Measurements from ENCODE around the gene KRT82. TPM values are rescaled to one million over a fixed set of nuclear protein-coding genes. Genes with fewer than 3 reads are reported as not detected.

Gene KRT82
- total RNA-seq, 1 donor, result not detected

- TF ChIP-seq CTCF (IDR thresholded peaks at IDR 0.05; ENCODE audit: insufficient read depth, low read length), result no peak
- H3K4me3 ChIP-seq (ENCODE audit: low read depth, low read length), result no peak overlapping the region
- DNase-seq (ENCODE audit: low read depth), result no peak
Observed at GRCh38 chr12:52427083-52427482, 20.9 kb upstream of the KRT82 start.

GRCh38 chr12:52426034-52426433 is 19.9 kb upstream of the KRT82 start:
- H3K4me3 ChIP-seq (ENCODE audit: low read depth, low read length), result no peak overlapping the region
- TF ChIP-seq CTCF (IDR thresholded peaks at IDR 0.05; ENCODE audit: insufficient read depth, low read length), result no peak

DNA sequence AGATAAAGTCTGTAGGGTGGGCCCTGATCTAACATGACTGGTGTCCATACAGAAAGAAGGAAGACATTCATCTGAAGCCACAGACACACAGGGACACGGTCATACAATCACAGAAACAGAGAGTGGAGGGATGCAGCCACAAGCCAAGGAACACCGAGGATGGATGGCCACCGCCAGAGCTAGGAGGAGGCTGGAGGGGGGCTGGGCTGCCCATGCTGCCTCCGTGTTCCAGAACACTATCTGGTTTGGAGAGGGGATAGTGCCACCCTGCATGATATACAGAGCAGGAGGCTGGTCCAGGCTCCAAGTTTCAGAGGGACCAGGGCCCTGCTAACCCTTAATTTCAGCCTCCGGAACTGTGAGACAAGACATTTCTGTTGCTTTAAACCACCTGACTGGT is 19.3 kb upstream of the KRT82 start:
- DNase-seq (ENCODE audit: low read depth), result no peak
- no peak overlapping the region for H3K4me3 ChIP-seq (ENCODE audit: low read depth, low read length)
- TF ChIP-seq CTCF (IDR thresholded peaks at IDR 0.05; ENCODE audit: insufficient read depth, low read length), result no peak

More at GRCh38 chr12:52426034-52426433, 19.9 kb upstream of the KRT82 start:
- no peak for DNase-seq (ENCODE audit: low read depth)

- no peak overlapping the region for H3K4me3 ChIP-seq (ENCODE audit: low read depth, low read length)
- DNase-seq (ENCODE audit: low read depth), result no peak
- TF ChIP-seq CTCF (IDR thresholded peaks at IDR 0.05; ENCODE audit: insufficient read depth, low read length), result no peak
Observed at GRCh38 chr12:52423661-52424500, 17.7 kb upstream of the KRT82 start.

GRCh38 chr12:52423035-52423434 is 16.9 kb upstream of the KRT82 start:
- no peak for DNase-seq (ENCODE audit: low read depth)
- no peak overlapping the region for H3K4me3 ChIP-seq (ENCODE audit: low read depth, low read length)
- no peak for TF ChIP-seq CTCF (IDR thresholded peaks at IDR 0.05; ENCODE audit: insufficient read depth, low read length)

DNA sequence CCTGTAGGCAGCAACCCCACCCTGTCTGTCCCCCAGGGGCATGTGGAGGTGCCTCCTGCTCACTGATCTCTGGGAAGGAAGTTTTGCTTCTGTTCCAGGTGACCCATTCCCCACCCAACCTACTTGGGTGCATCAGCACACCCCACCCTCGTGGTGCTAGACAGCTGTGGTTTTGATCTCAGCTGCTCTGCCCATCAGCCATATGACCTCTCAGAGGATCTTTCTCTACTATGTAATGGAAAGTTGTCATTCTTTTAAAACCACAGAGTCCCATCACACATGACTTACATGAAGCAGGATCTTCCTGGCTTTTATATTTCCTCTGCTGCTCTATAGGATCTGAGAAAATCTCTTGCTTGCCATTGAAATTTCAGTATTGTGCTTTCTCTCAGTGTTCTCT is 13.5 kb upstream of the KRT82 start:
- no peak for DNase-seq (ENCODE audit: low read depth)
- no peak overlapping the region for H3K4me3 ChIP-seq (ENCODE audit: low read depth, low read length)
- TF ChIP-seq CTCF (IDR thresholded peaks at IDR 0.05; ENCODE audit: insufficient read depth, low read length), result no peak

Data from fibroblast of the aortic adventitia (primary cell).